PC-3 (cell line): ENCODE measurements around the gene MAGI1. TPM values are rescaled to one million over a fixed set of nuclear protein-coding genes. Genes with fewer than 3 reads are reported as not detected.

ENCODE experiments used
- ATAC-seq: fragments of 200-7000 bp; cut with Tn5 transposase; 2 replicates; pipeline ENCODE4 v1.9.1; 2020; ENCODE audit warnings: mild to moderate bottlenecking, moderate library complexity
- BruUV-seq: library from RNA; stranded (reverse); fragments of 400-500 nt; replicated peaks from 2 replicates; lab custom pipeline; 2021; lab: Mats Ljungman, UMichigan
- CTCF ChIA-PET: fragments of 300-600 bp; sonication (Branson Sonifier 250); formaldehyde crosslinking; loops from one replicate; lab custom pipeline; 2022; ENCODE audit warnings: antibody characterized with exemption; lab: Charles Lee
- POLR2A ChIA-PET: fragments of 300-600 bp; sonication (Branson Sonifier 250); formaldehyde crosslinking; loops from one replicate; lab custom pipeline; 2022; ENCODE audit warnings: antibody characterized with exemption; ENCODE audit not compliant: unreplicated experiment; lab: Charles Lee
- DNase-seq: peaks from one replicate; pipeline ENCODE4 v3.0.0-alpha.2; 2015
- H2AFZ ChIP-seq: fragments of 300-600 bp; sonication (generic); 2 replicates; pipeline ENCODE4 v1.6.0; 2016; ENCODE audit warnings: antibody characterized with exemption, low read length
- H3F3A ChIP-seq: fragments of 300-600 bp; sonication (generic); one replicate; pipeline ENCODE4 v1.6.0; 2017; ENCODE audit warnings: antibody characterized with exemption, low read length, control low read depth, mild to moderate bottlenecking; ENCODE audit not compliant: unreplicated experiment
- H3K27ac ChIP-seq: fragments of 300-600 bp; sonication (generic); 2 replicates; pipeline ENCODE4 v1.5.1; 2016; ENCODE audit warnings: mild to moderate bottlenecking, low read length
- H3K27me3 ChIP-seq: fragments of 300-600 bp; sonication (generic); 2 replicates; pipeline ENCODE4 v1.6.1; 2016; ENCODE audit warnings: low read length, mixed read lengths
- H3K36me3 ChIP-seq: fragments of 300-600 bp; sonication (generic); 2 replicates; pipeline ENCODE4 v1.6.1; 2016; ENCODE audit warnings: low read depth, mixed run types, low read length, mixed read lengths
- H3K4me1 ChIP-seq: fragments of 300-600 bp; sonication (generic); 2 replicates; pipeline ENCODE4 v1.5.1; 2016; ENCODE audit warnings: low read length; ENCODE audit not compliant: insufficient read depth
- H3K4me2 ChIP-seq: fragments of 300-600 bp; sonication (generic); 2 replicates; pipeline ENCODE4 v1.6.0; 2016; ENCODE audit warnings: low read length
- H3K4me3 ChIP-seq: fragments of 300-600 bp; sonication (generic); 2 replicates; pipeline ENCODE4 v1.5.1; 2016; ENCODE audit warnings: mild to moderate bottlenecking, low read length, mixed read lengths
- H3K79me2 ChIP-seq: fragments of 300-600 bp; sonication (generic); 2 replicates; pipeline ENCODE4 v1.6.1; 2017; ENCODE audit warnings: low read length, mixed read lengths
- H3K9ac ChIP-seq: fragments of 300-600 bp; sonication (generic); 2 replicates; pipeline ENCODE4 v1.6.0; 2016; ENCODE audit warnings: mild to moderate bottlenecking, low read length
- H3K9me2 ChIP-seq: fragments of 300-600 bp; sonication (generic); replicated peaks from 2 replicates; pipeline ENCODE4 v1.6.1; 2016; ENCODE audit warnings: mixed run types, low read length, mixed read lengths
- H3K9me3 ChIP-seq: fragments of 300-600 bp; sonication (generic); 2 replicates; pipeline ENCODE4 v1.6.1; 2016; ENCODE audit warnings: low read length, mixed read lengths
- H4K20me1 ChIP-seq: fragments of 300-600 bp; sonication (generic); 2 replicates; pipeline ENCODE4 v1.6.1; 2016; ENCODE audit warnings: low read length, mixed read lengths
- EZH2 ChIP-seq: fragments of 300-600 bp; sonication (generic); IDR thresholded peaks from one replicate; pipeline ENCODE4 v1.6.1; 2017; ENCODE audit warnings: antibody characterized with exemption, mild to moderate bottlenecking, low read length; ENCODE audit not compliant: unreplicated experiment
- EZH2phosphoT487 ChIP-seq: fragments of 300-600 bp; sonication (generic); IDR thresholded peaks from 2 replicates; pipeline ENCODE4 v1.6.1; 2018; ENCODE audit warnings: mild to moderate bottlenecking, antibody characterized with exemption, low read length, borderline replicate concordance
- intact Hi-C: fragments of 100-400 bp; cut with micrococcal nuclease; formaldehyde crosslinking; loops from 2 replicates; pipeline ENCODE4 v1.9.0; 2023
- total RNA-seq: library from RNA; depleted of rRNA; stranded (reverse); fragments of >200 nt; gene quantifications from 2 replicates; pipeline ENCODE4 v1.2.3, GENCODE V29; 2014
- TF ChIP-seq, protein P1 (sequence below): fragments of 300-600 bp; sonication (generic); conservative IDR thresholded peaks from 2 replicates; pipeline ENCODE4 v1.5.1; 2017; ENCODE audit warnings: antibody characterized with exemption, low read depth, mild to moderate bottlenecking, low read length

Gene MAGI1
- total RNA-seq, 1 experiment from 2014 or later: 8.9 TPM

DNA sequence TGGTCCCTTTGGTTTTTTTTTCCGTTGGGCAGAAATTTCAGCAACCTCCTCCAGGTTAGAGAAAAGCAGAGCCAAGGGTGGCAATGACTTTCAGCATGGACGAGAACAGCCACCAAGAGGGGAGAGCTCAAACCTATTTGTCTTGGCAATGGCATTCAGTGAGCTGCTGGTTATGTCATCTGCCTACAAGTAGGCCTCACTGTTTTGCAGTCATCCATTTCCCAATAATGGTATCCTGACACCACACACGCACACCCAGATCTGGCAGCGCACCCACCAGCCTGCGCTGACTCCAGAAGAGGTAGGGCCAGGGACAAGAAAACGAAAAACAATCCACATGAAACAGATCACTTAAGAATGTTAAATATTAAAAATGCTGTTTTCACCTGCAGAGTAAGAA, 92.3 kb downstream of the MAGI1 start:
- Histone ChIP-seq H3K9me2 (no peaks in the 10 kb centered on the region), H3K36me3 (no peaks in the 10 kb centered on the region), H3K4me1 (peaks cover 21% of the 10 kb centered on the region), H3K4me2 (no peak overlapping the region), H3F3A (no peaks in the 10 kb centered on the region), H3K27me3 (no peaks in the 10 kb centered on the region), H4K20me1 (no peaks in the 10 kb centered on the region), H3K4me3 (no peak overlapping the region), H3K27ac (peak overlapping the region; percentile 57), H3K79me2 (no peaks in the 10 kb centered on the region), H3K9me3 (no peaks in the 10 kb centered on the region), H3K9ac (no peak overlapping the region), H2AFZ (no peak overlapping the region)
- ATAC-seq (no peak), DNase-seq (no peak)
- TF ChIP-seq, protein P1, sequence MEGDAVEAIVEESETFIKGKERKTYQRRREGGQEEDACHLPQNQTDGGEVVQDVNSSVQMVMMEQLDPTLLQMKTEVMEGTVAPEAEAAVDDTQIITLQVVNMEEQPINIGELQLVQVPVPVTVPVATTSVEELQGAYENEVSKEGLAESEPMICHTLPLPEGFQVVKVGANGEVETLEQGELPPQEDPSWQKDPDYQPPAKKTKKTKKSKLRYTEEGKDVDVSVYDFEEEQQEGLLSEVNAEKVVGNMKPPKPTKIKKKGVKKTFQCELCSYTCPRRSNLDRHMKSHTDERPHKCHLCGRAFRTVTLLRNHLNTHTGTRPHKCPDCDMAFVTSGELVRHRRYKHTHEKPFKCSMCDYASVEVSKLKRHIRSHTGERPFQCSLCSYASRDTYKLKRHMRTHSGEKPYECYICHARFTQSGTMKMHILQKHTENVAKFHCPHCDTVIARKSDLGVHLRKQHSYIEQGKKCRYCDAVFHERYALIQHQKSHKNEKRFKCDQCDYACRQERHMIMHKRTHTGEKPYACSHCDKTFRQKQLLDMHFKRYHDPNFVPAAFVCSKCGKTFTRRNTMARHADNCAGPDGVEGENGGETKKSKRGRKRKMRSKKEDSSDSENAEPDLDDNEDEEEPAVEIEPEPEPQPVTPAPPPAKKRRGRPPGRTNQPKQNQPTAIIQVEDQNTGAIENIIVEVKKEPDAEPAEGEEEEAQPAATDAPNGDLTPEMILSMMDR: no peak
- no peak for TF ChIP-seq EZH2phosphoT487
- TF ChIP-seq EZH2: no peak
- ChIA-PET CTCF (no interaction called here), POLR2A (no interaction called here)
- intact Hi-C loops: no loop called here
- BruUV-seq: no TSS peak

DNA sequence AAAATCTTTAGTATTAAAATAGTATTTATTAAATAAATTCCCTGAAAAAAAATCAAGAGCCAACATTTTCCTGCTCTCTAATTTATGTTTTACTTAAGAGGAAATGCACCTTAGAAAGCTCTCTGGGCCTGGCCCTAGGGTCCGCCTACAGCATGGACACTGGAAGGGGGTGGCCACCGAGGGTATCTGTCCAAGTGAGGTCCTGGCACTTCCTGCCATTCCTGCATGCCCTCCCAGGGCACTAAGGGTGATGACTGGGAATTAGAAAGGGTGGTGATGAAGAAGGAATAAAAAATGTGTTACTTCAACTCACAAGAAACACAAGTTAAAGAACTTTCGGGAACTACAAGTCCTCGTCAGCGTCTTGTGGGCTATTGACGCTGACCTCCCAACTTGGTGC, 92.8 kb downstream of the MAGI1 start:
- no peak overlapping the region for H3K9ac ChIP-seq
- H3K27me3 ChIP-seq: no peaks in the 10 kb centered on the region
- H3K9me2 ChIP-seq: no peaks in the 10 kb centered on the region
- no peaks in the 10 kb centered on the region for H4K20me1 ChIP-seq
- H3K4me1 ChIP-seq: peaks cover 16% of the 10 kb centered on the region
- TF ChIP-seq EZH2: no peak
- TF ChIP-seq EZH2phosphoT487: no peak
- H3K4me3 ChIP-seq: no peak overlapping the region
- no peaks in the 10 kb centered on the region for H3F3A ChIP-seq
- intact Hi-C loops: loop anchor here (1.0 kb wide), 1 partner anchor 18 kb away; no protein-coding TSS in a partner anchor
- ChIA-PET POLR2A (no interaction called here), CTCF (no interaction called here)
- BruUV-seq: no TSS peak
- H3K4me2 ChIP-seq: no peak overlapping the region
- H3K27ac ChIP-seq: peak overlapping the region; percentile 57
- DNase-seq: no peak
- ATAC-seq: no peak; the same call in 1 of the 2 replicates
- H3K36me3 ChIP-seq: no peaks in the 10 kb centered on the region
- no peaks in the 10 kb centered on the region for H3K79me2 ChIP-seq
- H2AFZ ChIP-seq: no peak overlapping the region
- H3K9me3 ChIP-seq: no peaks in the 10 kb centered on the region

DNA sequence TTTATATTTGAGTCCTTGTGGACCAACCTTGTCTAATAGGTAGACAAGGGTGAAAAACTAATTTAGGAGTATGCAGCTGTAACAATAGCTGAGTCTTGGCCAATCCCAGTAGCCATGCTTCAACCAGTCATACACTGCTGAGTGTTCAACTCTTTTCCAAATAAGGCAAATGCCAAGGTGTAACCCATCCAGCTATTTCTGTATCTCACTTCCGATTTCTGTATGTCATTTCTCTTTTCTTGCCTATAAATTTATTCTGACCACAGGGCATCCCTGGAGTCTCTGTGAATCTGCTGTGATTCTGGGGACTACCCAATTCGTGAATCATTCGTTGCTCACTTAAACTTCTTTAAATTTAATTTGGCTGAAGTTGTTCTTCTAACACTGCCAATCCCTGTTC, 93.2 kb downstream of the MAGI1 start:
- Histone ChIP-seq H3K27me3 (no peaks in the 10 kb centered on the region), H3K9ac (no peak overlapping the region), H3K9me2 (no peaks in the 10 kb centered on the region), H3K79me2 (no peaks in the 10 kb centered on the region), H3K36me3 (no peaks in the 10 kb centered on the region), H3F3A (no peaks in the 10 kb centered on the region), H4K20me1 (no peaks in the 10 kb centered on the region), H2AFZ (no peak overlapping the region), H3K9me3 (no peaks in the 10 kb centered on the region), H3K4me3 (no peak overlapping the region), H3K27ac (peak overlapping the region; percentile 59), H3K4me2 (no peak overlapping the region), H3K4me1 (peaks cover 16% of the 10 kb centered on the region)
- intact Hi-C loops: loop anchor here (1.0 kb wide), 1 partner anchor 19 kb away; no protein-coding TSS in a partner anchor
- TF ChIP-seq, protein P1: no peak
- TF ChIP-seq EZH2phosphoT487 (no peak), EZH2 (no peak)
- BruUV-seq: no TSS peak
- POLR2A ChIA-PET: interaction anchor here (0.7 kb wide), 1 partner anchor 70 kb away, joined by 3 read pairs; no protein-coding TSS in a partner anchor
- peak; percentile 79 for DNase-seq
- ATAC-seq: peak; percentile 92
- CTCF ChIA-PET: no interaction called here
